BJ (cell line): ENCODE measurements around the gene BPIFA1. TPM values are rescaled to one million over a fixed set of nuclear protein-coding genes. Genes with fewer than 3 reads are reported as not detected.

Experiments used
- CTCF ChIA-PET: fragments of 350-600 bp; formaldehyde crosslinking; extraction: SDS; loops from one replicate; lab custom pipeline; 2021; ENCODE audit warnings: antibody characterized with exemption, inconsistent platforms; lab: Yijun Ruan, JAX
- POLR2A ChIA-PET: fragments of 300-600 bp; sonication (Branson Sonifier 250); formaldehyde crosslinking; extraction: SDS; loops from one replicate; lab custom pipeline; 2021; ENCODE audit warnings: antibody characterized with exemption; lab: Charles Lee
- DNase-seq: peaks from one replicate; pipeline ENCODE4 v3.0.0-alpha.2; 2011; ENCODE audit warnings: low read depth
- H3K27me3 ChIP-seq: 2 replicates; pipeline ENCODE4 v1.6.0; 2011; ENCODE audit warnings: low read length; ENCODE audit not compliant: control insufficient read depth, insufficient read depth
- H3K36me3 ChIP-seq: 2 replicates; pipeline ENCODE4 v1.5.1; 2011; ENCODE audit warnings: low read length; ENCODE audit not compliant: control insufficient read depth, insufficient read depth
- H3K4me3 ChIP-seq: 2 replicates; pipeline ENCODE4 v1.5.1; 2011; ENCODE audit warnings: low read depth, mild to moderate bottlenecking, control low read depth, low read length
- CTCF ChIP-seq: IDR thresholded peaks from 2 replicates; pipeline ENCODE4 v1.5.1; 2011; ENCODE audit warnings: low read depth, mild to moderate bottlenecking, control low read depth, inconsistent platforms, low read length, moderate library complexity; ENCODE audit not compliant: insufficient read depth
- polyA plus RNA-seq: library from polyadenylated mRNA; depleted of rRNA; stranded (reverse); fragments of >200 nt; gene quantifications from 2 replicates; pipeline ENCODE4 v1.2.3, GENCODE V29; 2011

Gene BPIFA1
- polyA plus RNA-seq, 1 experiment: not detected

- POLR2A ChIA-PET: no interaction called here
- H3K36me3 ChIP-seq: no peaks in the 10 kb centered on the region
- no peak overlapping the region for H3K4me3 ChIP-seq
- no peak for DNase-seq
- TF ChIP-seq CTCF: no peak
- CTCF ChIA-PET: no interaction called here
- no peaks in the 10 kb centered on the region for H3K27me3 ChIP-seq
Measured at GRCh38 chr20:33255005-33255404, 19.2 kb downstream of the BPIFA1 start.

DNA sequence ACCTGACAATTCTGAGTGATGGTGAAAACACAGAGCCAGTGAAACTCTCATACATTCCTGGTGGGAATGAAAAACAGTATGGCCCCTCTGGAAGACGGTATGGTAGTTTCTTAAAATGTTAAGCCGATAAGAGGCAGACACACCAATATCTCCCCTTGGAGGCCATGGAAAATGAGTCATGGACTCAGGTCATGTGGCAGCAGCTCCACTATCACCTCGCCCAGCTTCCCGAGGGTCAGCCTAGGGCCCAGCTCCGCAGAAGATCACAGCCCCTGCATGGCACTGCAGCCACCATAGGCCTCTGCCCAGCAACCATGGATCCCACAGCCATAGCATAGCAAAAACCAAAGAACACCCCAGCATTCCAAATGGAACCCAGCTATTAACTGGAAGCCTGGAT lies 21.4 kb downstream of the BPIFA1 start:
- Histone ChIP-seq H3K36me3 (no peaks in the 10 kb centered on the region), H3K27me3 (no peaks in the 10 kb centered on the region; the same call in 1 of the 2 replicates), H3K4me3 (no peak overlapping the region)
- DNase-seq: no peak
- ChIA-PET CTCF (no interaction called here), POLR2A (no interaction called here)
- no peak for TF ChIP-seq CTCF

DNA sequence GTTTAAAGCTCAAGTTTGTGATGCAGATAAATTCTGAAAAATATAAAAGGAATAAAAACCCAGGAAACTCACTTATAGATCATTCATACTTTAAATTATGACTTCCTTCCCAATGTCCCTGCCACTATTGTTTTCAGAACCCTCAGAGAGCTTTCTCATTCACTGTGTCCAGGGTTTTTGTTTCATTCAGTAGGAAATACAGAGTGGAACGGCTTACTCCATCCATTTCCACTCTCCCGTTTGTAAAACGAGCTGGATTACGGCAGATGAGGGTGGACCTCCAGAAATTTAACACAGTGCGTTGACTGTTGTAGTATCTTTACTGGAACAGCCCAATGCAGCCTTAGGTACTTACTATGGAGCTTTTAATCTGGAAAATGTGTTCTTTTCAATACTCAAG lies 23.6 kb downstream of the BPIFA1 start:
- no peak for DNase-seq
- ChIA-PET POLR2A (no interaction called here), CTCF (interaction anchor here (0.6 kb wide), 1 partner anchor 40 kb away, joined by 3 read pairs; no protein-coding TSS in a partner anchor)
- Histone ChIP-seq H3K4me3 (no peak overlapping the region), H3K36me3 (no peaks in the 10 kb centered on the region), H3K27me3 (no peaks in the 10 kb centered on the region; the same call in 1 of the 2 replicates)
- TF ChIP-seq CTCF: no peak

- no peak for TF ChIP-seq CTCF
- CTCF ChIA-PET: interaction anchor here (1.5 kb wide), 1 partner anchor 10 kb away, joined by 7 read pairs; no protein-coding TSS in a partner anchor
- Histone ChIP-seq H3K4me3 (no peak overlapping the region), H3K27me3 (no peaks in the 10 kb centered on the region; the same call in 1 of the 2 replicates), H3K36me3 (no peaks in the 10 kb centered on the region)
- no peak for DNase-seq
- POLR2A ChIA-PET: no interaction called here
Measured at GRCh38 chr20:33261465-33261864, 25.7 kb downstream of the BPIFA1 start.

GRCh38 chr20:33262658-33263065 lies 26.9 kb downstream of the BPIFA1 start:
- Histone ChIP-seq H3K36me3 (no peaks in the 10 kb centered on the region), H3K27me3 (no peaks in the 10 kb centered on the region; the same call in 1 of the 2 replicates), H3K4me3 (no peak overlapping the region)
- ChIA-PET POLR2A (interaction anchor here (0.5 kb wide), 1 partner anchor 157 kb away, joined by 3 read pairs; no protein-coding TSS in a partner anchor), CTCF (interaction anchor here (0.7 to 1.5 kb wide), 8 partner anchors 9 to 37 kb away, joined by 3 to 9 read pairs (median 4); no protein-coding TSS in a partner anchor)
- peak; percentile 1 for DNase-seq
- peak; percentile 64 for TF ChIP-seq CTCF
